ENCODE data around the gene HTATIP2.
A peak's percentile ranks its signal among the peaks of the same experiment; 100 is the strongest.
"Not testable (repeated sequence)": the region's sequence is repeated elsewhere in the genome, so short reads cannot be mapped to it uniquely, and the experiment has no call there.

Gene HTATIP2

DNA sequence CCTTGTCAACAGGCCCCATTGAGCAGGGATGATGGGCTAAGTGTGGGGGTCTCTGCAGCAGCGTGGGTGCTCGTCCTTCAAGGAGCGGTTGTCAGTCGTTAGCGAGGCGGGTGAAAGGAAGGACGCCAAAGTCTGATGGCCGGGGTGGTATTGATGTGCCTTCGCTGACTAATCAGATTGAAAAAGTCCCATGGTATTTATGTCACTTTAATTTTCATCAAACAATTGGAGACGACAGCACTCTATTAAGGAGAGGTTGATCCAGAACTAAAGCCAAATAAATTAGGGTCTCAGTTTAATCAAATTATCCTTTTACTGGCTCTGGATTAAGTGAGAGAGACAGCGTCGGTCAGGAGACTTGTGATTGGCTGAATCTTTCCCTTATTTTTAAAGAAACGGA, 9.6 kb downstream of the HTATIP2 start:
- Histone ChIP-seq H3K9me3 (ENCODE audit: insufficient read depth, low read depth, low read length) (no peaks in the 10 kb centered on the region), H3K4me3 (ENCODE audit: low read length) (no peak overlapping the region), H3K36me3 (ENCODE audit: insufficient read depth, low read length) (peaks cover 7% of the 10 kb centered on the region; the same call in 1 of the 2 replicates), H3K27me3 (ENCODE audit: insufficient read depth, low read length) (no peaks in the 10 kb centered on the region), H3K9ac (ENCODE audit: low read depth, low read length) (no peak overlapping the region), H3K4me1 (ENCODE audit: insufficient read depth, low read length) (peaks cover 14% of the 10 kb centered on the region), H3K27ac (ENCODE audit: low read depth, low read length) (no peak overlapping the region)
- WGBS, result 93% methylated on average over 11 of the region's 13 CpGs

DNA sequence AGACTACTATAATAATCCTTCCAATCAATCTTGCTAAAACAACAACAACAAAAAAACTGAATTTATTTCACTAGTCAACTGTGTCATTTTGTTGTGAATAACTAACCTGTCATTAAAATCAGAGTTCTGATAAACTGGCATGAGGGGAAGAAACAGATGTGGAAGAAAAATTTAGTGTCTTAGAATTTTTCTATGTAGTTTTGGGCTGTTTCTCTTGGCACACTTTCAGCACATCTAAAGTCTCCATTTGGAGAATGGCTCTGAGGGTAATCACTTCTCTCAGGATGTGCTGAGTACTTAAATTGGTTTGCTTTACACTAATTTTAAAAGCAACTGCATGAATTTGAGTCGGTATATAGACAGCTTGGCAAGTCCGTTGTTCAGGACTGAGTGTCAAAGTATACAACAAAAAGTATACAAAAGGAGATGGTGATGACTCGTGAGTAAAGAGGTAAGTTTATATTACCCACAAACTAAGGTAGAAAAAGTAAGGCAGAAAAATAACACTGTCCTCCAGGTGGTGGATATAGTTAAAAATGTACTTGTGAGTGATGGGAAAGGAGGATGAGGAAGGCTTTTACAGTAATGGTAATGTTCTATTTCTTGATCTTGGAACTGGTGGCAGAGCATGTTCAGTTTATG, 10.2 kb downstream of the HTATIP2 start:
- Histone ChIP-seq H3K27ac (ENCODE audit: low read depth, low read length) (no peak overlapping the region), H3K9me3 (ENCODE audit: insufficient read depth, low read depth, low read length) (no peaks in the 10 kb centered on the region), H3K4me1 (ENCODE audit: insufficient read depth, low read length) (peaks cover 14% of the 10 kb centered on the region), H3K4me3 (ENCODE audit: low read length) (no peak overlapping the region), H3K27me3 (ENCODE audit: insufficient read depth, low read length) (no peaks in the 10 kb centered on the region), H3K36me3 (ENCODE audit: insufficient read depth, low read length) (peaks cover 8% of the 10 kb centered on the region; the same call in 1 of the 2 replicates), H3K9ac (ENCODE audit: low read depth, low read length) (no peak overlapping the region)
- 94% methylated on average over 2 of the region's 3 CpGs for WGBS

DNA sequence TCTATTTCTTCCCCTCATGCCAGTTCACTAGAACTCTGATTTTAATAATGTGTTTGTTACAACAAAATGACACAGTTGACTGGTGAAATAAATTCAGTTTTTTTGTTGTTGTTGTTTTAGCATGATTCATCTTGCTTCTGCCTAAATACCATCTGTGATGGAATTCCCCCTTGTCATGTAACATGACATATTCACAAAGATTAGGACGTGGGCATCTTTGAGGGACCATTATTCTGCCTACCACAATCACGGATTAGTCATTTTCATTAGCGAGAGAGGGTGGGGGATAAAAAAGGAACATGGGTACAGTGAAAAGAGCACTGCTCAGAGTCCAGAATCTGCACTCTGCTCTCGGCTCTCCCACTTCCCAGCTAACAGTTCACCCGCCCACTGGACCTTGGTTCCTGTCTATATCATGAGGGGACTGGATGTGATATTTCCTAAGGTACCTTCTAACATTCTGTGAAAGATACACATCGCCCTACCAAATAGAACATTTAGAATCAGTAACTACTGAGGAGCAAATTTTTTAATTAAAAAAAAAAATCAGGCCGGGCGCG, 11.3 kb downstream of the HTATIP2 start:
- H3K4me3 ChIP-seq (ENCODE audit: low read length), result no peak overlapping the region
- H3K9ac ChIP-seq (ENCODE audit: low read depth, low read length), result no peak overlapping the region
- H3K36me3 ChIP-seq (ENCODE audit: insufficient read depth, low read length), result peaks cover 8% of the 10 kb centered on the region; the same call in 1 of the 2 replicates
- peaks cover 3% of the 10 kb centered on the region; the same call in 1 of the 2 replicates for H3K4me1 ChIP-seq (ENCODE audit: insufficient read depth, low read length)
- no peaks in the 10 kb centered on the region for H3K27me3 ChIP-seq (ENCODE audit: insufficient read depth, low read length)
- no peaks in the 10 kb centered on the region for H3K9me3 ChIP-seq (ENCODE audit: insufficient read depth, low read depth, low read length)
- no peak overlapping the region for H3K27ac ChIP-seq (ENCODE audit: low read depth, low read length)
- 96% methylated on average over 9 of the region's 9 CpGs for WGBS

DNA sequence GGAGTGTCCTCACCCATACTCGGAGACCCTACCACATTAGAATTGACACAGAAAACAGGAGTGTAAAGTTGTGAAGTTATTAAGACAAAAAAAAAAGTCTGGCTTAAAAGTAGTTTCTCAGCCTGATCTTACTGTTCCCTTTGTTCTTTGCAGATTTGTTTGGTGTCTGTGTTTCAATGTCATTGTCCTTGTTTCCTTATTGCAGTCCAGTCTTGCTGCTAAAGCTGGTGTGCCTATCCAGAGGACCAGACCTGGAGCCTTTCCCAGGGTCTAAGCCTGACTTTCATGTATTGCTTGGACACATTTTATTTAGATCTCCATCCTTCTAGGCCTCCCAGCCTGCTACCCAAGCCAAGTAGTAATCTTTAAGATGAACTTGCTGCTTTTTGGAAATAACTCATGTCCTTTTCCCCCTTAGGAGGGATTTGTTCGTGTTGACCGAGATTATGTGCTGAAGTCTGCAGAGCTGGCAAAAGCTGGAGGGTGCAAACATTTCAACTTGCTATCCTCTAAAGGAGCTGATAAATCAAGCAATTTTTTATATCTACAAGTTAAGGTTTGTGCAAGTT, 12.7 kb downstream of the HTATIP2 start:
- no peaks in the 10 kb centered on the region for H3K9me3 ChIP-seq (ENCODE audit: insufficient read depth, low read depth, low read length)
- 86% methylated on average over 2 of the region's 3 CpGs for WGBS
- no peak overlapping the region for H3K27ac ChIP-seq (ENCODE audit: low read depth, low read length)
- H3K4me3 ChIP-seq (ENCODE audit: low read length), result no peak overlapping the region
- H3K4me1 ChIP-seq (ENCODE audit: insufficient read depth, low read length), result no peaks in the 10 kb centered on the region
- peaks cover 8% of the 10 kb centered on the region; the same call in 1 of the 2 replicates for H3K36me3 ChIP-seq (ENCODE audit: insufficient read depth, low read length)
- no peak overlapping the region for H3K9ac ChIP-seq (ENCODE audit: low read depth, low read length)
- H3K27me3 ChIP-seq (ENCODE audit: insufficient read depth, low read length), result no peaks in the 10 kb centered on the region

DNA sequence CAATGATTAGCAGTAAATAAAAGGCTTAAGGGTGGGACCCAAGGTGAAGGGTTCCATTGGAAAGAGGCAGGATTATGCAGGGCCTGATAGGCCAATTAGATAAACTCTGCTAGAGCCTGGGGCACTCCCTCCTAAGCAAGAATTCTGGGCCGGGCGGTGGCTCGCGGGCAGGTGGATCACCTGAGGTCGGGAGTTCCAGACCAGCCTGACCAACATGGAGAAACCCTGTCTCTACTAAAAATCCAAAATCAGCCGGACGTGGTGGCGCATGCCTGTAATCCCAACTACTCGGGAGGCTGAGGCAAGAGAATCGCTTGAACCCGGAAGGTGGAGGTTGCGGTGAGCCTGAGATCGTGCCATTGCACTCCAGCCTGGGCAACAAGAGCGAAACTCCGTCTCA, 22.5 kb downstream of the HTATIP2 start:
- not testable (repeated sequence) for H3K36me3 ChIP-seq (ENCODE audit: insufficient read depth, low read length); H3K9me3 ChIP-seq (ENCODE audit: insufficient read depth, low read depth, low read length); H3K27me3 ChIP-seq (ENCODE audit: insufficient read depth, low read length); H3K4me1 ChIP-seq (ENCODE audit: insufficient read depth, low read length); H3K27ac ChIP-seq (ENCODE audit: low read depth, low read length); H3K4me3 ChIP-seq (ENCODE audit: low read length); H3K9ac ChIP-seq (ENCODE audit: low read depth, low read length)
- 83% methylated on average over 15 of the region's 15 CpGs for WGBS

DNA sequence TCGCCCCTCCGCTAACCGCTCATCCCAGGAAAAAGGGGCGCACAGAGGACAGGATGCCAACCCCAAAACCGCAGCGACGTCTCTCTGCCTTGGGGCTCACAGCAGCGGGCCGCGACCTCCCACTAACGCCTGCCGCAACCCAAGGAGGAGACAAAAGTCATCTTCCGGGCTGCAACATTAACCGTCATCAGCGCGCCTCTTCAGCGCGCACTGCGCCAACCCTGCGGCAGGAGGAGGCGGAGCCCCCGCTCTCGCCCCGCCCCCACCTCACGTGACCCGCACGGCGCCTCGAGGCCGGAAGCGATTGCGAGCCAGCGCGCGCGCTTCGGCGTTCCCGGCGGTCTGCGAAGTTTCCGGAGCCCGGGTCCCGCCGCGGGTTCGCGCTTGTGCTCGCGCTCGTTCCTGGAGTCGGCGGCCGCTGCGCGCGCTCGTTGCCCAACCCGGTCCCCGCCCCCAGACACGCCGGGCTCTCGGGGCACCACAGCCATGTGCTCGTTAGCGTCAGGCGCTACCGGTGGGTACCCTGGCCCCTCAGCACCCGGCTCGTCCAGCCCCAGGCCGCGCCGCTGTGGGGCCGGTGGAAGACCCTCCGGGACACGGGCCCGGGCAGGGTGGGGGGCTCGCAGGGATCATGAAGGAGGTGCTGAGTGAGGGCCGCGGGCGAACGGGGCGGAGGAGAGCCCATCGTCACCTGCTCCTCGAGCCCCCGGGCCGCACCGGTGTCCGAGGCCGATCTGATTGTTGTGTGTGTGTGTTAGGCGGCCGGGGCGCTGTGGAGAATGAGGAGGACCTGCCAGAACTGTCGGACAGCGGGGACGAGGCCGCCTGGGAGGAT, 24.0 kb downstream of the HTATIP2 start, which contains the start of gene PRMT3:
PRMT3 (plus strand) TSS at position 456 of the 835 bp plus-strand sequence; CDS start at position 487, 31 bp downstream.
- Histone ChIP-seq H3K4me3 (ENCODE audit: low read length) (peak within 1 kb of the TSS; percentile 95), H3K9me3 (ENCODE audit: insufficient read depth, low read depth, low read length) (no peaks in the 10 kb centered on the region), H3K36me3 (ENCODE audit: insufficient read depth, low read length) (peaks cover 19% of the 10 kb centered on the region), H3K27ac (ENCODE audit: low read depth, low read length) (peak within 1 kb of the TSS; percentile 95), H3K4me1 (ENCODE audit: insufficient read depth, low read length) (peaks cover 10% of the 10 kb centered on the region; the same call in 1 of the 2 replicates), H3K27me3 (ENCODE audit: insufficient read depth, low read length) (no peaks in the 10 kb centered on the region), H3K9ac (ENCODE audit: low read depth, low read length) (peak within 1 kb of the TSS; percentile 92)
- under 1% methylated on average over 96 of the region's 96 CpGs for WGBS

DNA sequence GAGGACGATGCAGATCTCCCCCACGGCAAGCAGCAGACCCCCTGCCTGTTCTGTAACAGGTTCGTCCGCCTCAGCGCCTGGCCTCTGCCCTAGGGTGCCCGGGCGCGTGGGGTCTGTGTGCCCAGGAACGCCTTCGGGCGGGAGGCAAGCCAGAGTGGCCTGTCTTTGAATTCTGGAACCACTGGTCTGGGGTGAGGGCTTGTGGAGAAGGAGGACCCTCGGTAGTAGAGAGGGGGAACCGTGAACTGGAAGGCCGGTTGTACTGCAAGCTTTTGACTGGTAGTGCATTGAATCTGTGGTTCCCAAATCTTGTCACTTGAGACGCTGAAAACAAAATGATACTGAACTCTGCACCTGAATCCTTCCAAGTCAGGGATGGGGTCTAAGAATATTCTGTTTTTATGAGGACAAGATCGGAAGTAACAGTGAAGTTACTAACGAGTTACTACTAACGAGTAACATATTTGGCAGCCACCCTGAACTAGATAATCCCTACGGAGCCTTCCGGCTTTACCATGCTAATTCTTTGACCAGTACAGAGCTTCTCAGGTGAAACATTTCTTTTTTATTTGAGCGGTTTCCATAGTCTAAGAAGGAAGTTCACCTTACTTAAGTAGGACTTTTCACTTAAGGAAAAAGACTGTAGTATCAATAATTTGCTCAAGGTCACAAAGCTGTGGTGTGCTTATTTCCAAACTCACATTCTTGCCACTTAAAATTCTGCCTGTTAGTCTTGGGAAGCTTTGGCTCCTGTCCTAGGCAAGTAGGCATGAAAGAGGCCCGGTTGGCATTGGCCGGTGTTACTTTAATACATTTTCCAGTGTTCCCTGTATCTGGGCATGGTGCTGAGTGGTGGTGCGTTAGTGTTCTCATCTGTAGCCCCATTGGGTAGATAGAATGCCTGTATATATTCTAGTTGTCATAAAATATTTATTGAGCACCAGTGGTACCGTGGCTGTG, 24.9 kb downstream of the HTATIP2 start:
- 12% methylated on average over 24 of the region's 25 CpGs for WGBS

DNA sequence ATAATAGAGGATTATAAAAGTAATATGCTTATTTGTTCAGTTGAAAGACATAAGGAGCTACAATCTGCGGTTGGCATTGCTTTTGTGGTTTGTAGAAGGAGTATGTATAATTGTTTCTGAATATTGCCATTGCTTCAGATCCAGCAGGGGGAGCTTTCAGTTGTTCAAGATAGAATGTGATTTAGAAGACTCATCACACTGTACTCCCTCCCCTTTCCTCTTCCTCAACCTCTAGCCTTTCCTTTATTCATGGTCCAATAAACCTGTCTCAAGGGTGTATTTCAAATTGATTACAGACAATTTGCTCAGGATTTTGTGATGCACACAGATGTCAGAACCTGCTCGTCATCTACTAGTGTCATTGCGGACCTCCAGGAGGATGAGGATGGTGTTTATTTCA, 33.8 kb downstream of the HTATIP2 start:
- Histone ChIP-seq H3K27ac (ENCODE audit: low read depth, low read length) (no peak overlapping the region), H3K36me3 (ENCODE audit: insufficient read depth, low read length) (peaks cover 80% of the 10 kb centered on the region), H3K9me3 (ENCODE audit: insufficient read depth, low read depth, low read length) (no peaks in the 10 kb centered on the region), H3K4me1 (ENCODE audit: insufficient read depth, low read length) (no peaks in the 10 kb centered on the region), H3K27me3 (ENCODE audit: insufficient read depth, low read length) (no peaks in the 10 kb centered on the region), H3K9ac (ENCODE audit: low read depth, low read length) (no peak overlapping the region), H3K4me3 (ENCODE audit: low read length) (no peak overlapping the region)
- 91% methylated on average over 3 of the region's 3 CpGs for WGBS

More for the DNA sequence above, 24.9 kb downstream of the HTATIP2 start:
- Histone ChIP-seq H3K27ac (ENCODE audit: low read depth, low read length) (peak overlapping the region; percentile 90), H3K27me3 (ENCODE audit: insufficient read depth, low read length) (no peaks in the 10 kb centered on the region), H3K4me1 (ENCODE audit: insufficient read depth, low read length) (peaks cover 10% of the 10 kb centered on the region; the same call in 1 of the 2 replicates), H3K36me3 (ENCODE audit: insufficient read depth, low read length) (peaks cover 26% of the 10 kb centered on the region), H3K9me3 (ENCODE audit: insufficient read depth, low read depth, low read length) (no peaks in the 10 kb centered on the region), H3K4me3 (ENCODE audit: low read length) (peak overlapping the region; percentile 95), H3K9ac (ENCODE audit: low read depth, low read length) (peak overlapping the region; percentile 92)

DNA sequence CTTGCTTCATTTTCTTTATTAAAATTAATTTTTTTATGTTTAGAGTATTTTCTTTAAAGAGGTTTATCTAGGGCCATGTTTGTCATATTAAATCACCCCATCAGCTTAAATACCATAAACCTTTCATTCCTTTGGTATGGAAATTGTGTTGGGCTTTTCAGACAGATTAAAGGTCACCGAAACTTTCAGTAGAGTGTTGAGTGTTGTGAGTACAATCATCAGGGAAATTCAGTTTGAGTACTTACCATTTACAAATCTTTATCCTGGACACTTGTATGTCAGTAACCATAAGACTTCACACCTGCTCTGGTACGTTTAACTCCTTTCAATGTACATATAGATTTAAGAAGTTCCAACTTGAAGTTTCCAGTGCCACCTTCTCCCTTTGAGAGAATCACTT, 36.0 kb downstream of the HTATIP2 start:
- 91% methylated on average over 2 of the region's 2 CpGs for WGBS
- no peak overlapping the region for H3K9ac ChIP-seq (ENCODE audit: low read depth, low read length)
- no peak overlapping the region for H3K4me3 ChIP-seq (ENCODE audit: low read length)
- H3K9me3 ChIP-seq (ENCODE audit: insufficient read depth, low read depth, low read length), result no peaks in the 10 kb centered on the region
- H3K27ac ChIP-seq (ENCODE audit: low read depth, low read length), result no peak overlapping the region
- no peaks in the 10 kb centered on the region for H3K27me3 ChIP-seq (ENCODE audit: insufficient read depth, low read length)
- H3K4me1 ChIP-seq (ENCODE audit: insufficient read depth, low read length), result no peaks in the 10 kb centered on the region
- H3K36me3 ChIP-seq (ENCODE audit: insufficient read depth, low read length), result peaks cover 75% of the 10 kb centered on the region

DNA sequence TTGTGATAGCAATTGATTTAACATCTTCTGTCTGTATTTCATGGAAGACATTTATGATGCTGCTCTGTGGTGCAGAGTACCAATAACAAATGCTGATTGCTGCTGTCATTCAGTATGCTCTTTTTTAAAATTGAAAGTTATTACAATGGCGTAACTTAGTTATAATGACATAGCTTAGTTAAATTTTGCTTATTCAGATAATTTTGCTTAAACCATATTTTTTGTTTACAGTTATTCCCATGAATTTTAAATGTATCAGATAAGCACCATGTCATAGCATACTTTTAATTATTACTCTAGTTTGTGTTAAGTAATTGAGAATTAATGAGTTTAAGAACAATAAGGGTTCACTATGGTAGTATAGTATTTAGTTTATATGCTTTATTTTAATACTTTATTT, 39.5 kb downstream of the HTATIP2 start:
- H3K4me1 ChIP-seq (ENCODE audit: insufficient read depth, low read length), result no peaks in the 10 kb centered on the region
- H3K9ac ChIP-seq (ENCODE audit: low read depth, low read length), result no peak overlapping the region
- 100% methylated on average over 1 of the region's 1 CpG for WGBS
- no peak overlapping the region for H3K27ac ChIP-seq (ENCODE audit: low read depth, low read length)
- no peaks in the 10 kb centered on the region for H3K27me3 ChIP-seq (ENCODE audit: insufficient read depth, low read length)
- no peaks in the 10 kb centered on the region for H3K9me3 ChIP-seq (ENCODE audit: insufficient read depth, low read depth, low read length)
- H3K4me3 ChIP-seq (ENCODE audit: low read length), result no peak overlapping the region
- peaks cover 79% of the 10 kb centered on the region for H3K36me3 ChIP-seq (ENCODE audit: insufficient read depth, low read length)
